Measurements from ENCODE around the gene TMEM17. TPM values are rescaled to one million over a fixed set of nuclear protein-coding genes. Genes with fewer than 3 reads are reported as not detected.

TMEM17 gene
- total and polyA plus RNA-seq, 9 of the 15 experiments (the other 6 are each of a cell fraction or from before 2014, with no cell fraction given), result 0.58 to 2.2 (median 1.2) TPM

- Histone ChIP-seq H3K4me2 (ENCODE audit: insufficient read depth, low read length) (no peak overlapping the region), H3K4me3 (no peak overlapping the region), H4K20me1 (replicated peaks; ENCODE audit: control insufficient read depth, insufficient read depth, low read length) (no peaks in the 10 kb centered on the region), H3K27me3 (ENCODE audit: control insufficient read depth in 2 of 2, insufficient read depth in 2 of 2, low read length in 2 of 2) (peaks cover 0 to 2% of the 10 kb centered on the region in 2 experiments; a peak in 1 of 5 replicates), H3K27ac (ENCODE audit: extremely low read depth, low read depth, low read length) (no peak overlapping the region), H3K9me1 (ENCODE audit: control insufficient read depth, insufficient read depth, low read length) (no peaks in the 10 kb centered on the region), H3K79me2 (ENCODE audit: control insufficient read depth, insufficient read depth, low read length) (no peaks in the 10 kb centered on the region), H3K4me1 (replicated peaks in 1 of 2; ENCODE audit: control insufficient read depth in 2 of 2, insufficient read depth in 2 of 2, low read length in 2 of 2) (no peaks in the 10 kb centered on the region), H2AFZ (ENCODE audit: low read depth, low read length) (no peak overlapping the region), H3K36me3 (ENCODE audit: control insufficient read depth, insufficient read depth, low read length) (no peaks in the 10 kb centered on the region), H3K9ac (ENCODE audit: insufficient read depth in 1 of 2, low read depth in 2 of 2, low read length in 2 of 2) (no peak overlapping the region), H3K9me3 (replicated peaks; ENCODE audit: control insufficient read depth, insufficient read depth, low read depth, low read length) (no peaks in the 10 kb centered on the region)
- no peak for DNase-seq (ENCODE audit: extremely low read depth in 1 of 4, low spot score in 3 of 4)
- FAIRE-seq, result no peak
- ATAC-seq, result no peak
- CTCF ChIA-PET (ENCODE audit: low intra/inter-chr PET ratio), result no interaction called here
- POLR2A ChIA-PET, result interaction anchor here (0.6 to 1.1 kb wide), 2 partner anchors 9 kb away, joined by 3 read pairs; no protein-coding TSS in a partner anchor
- no TSS peak for BruUV-seq (replicated peaks)
- intact Hi-C loops (cut with micrococcal nuclease) (no loop called here), in situ Hi-C loops (cut with MboI) (no loop called here)
- WGBS (ENCODE audit: insufficient coverage, low coverage, missing lambda C conversion rate), result 41% methylated on average over 4 of the region's 4 CpGs
- TF ChIP-seq BACH1 (tag; IDR thresholded peaks at IDR 0.05), result peak; percentile 39; the same call in 1 of the 2 replicates
- TF ChIP-seq C11orf30 (IDR thresholded peaks at IDR 0.05; ENCODE audit: low read depth), result peak; percentile 49; the same call in 1 of the 2 replicates
- no peak for TF ChIP-seq NR4A1 (CRISPR knock-in tag; IDR thresholded peaks at IDR 0.05)
- TF ChIP-seq NR4A1 (tag; IDR thresholded peaks at IDR 0.05), result peak; percentile 87
- TF ChIP-seq GTF2A2 (tag; IDR thresholded peaks at IDR 0.05), result 0 out of 2 replicates have a peak, but pooled peaks have one; percentile 52
- no peak for TF ChIP-seq HMGXB4 (CRISPR knock-in tag; IDR thresholded peaks at IDR 0.05)
- TF ChIP-seq MAFG (tag; conservative IDR thresholded peaks at IDR 0.05), result peak; percentile 46; the same call in 1 of the 2 replicates
- peak; percentile 62; the same call in 1 of the 2 replicates for TF ChIP-seq ZNF175 (CRISPR knock-in tag; IDR thresholded peaks at IDR 0.05; ENCODE audit: low read depth)
- TF ChIP-seq ZNF740 (CRISPR knock-in tag; IDR thresholded peaks at IDR 0.05), result no peak
- TF ChIP-seq ZNF740 (tag; IDR thresholded peaks at IDR 0.05), result peak in 1 of 2 experiments; percentile 64; a peak in 1 of 4 replicates
- TF ChIP-seq TCF7L2 (IDR thresholded peaks at IDR 0.05; ENCODE audit: low read depth, low read length), result no peak
- no peak for TF ChIP-seq ZNF354B (CRISPR knock-in tag; IDR thresholded peaks at IDR 0.05)
- 0 out of 2 replicates have a peak, but pooled peaks have one; percentile 50 for TF ChIP-seq DDX20 (tag; IDR thresholded peaks at IDR 0.05; ENCODE audit: low read depth)
- peak; percentile 57; the same call in 1 of the 2 replicates for TF ChIP-seq CREB3 (tag; conservative IDR thresholded peaks at IDR 0.05; ENCODE audit: low read depth)
- peak; percentile 82 for TF ChIP-seq ZNF316 (IDR thresholded peaks at IDR 0.05)
- no peak for TF ChIP-seq CBX1 (IDR thresholded peaks at IDR 0.05; ENCODE audit: low read depth)
- no peak for TF ChIP-seq CREBBP (IDR thresholded peaks at IDR 0.05; ENCODE audit: low read depth, low read length)
Observed at GRCh38 chr2:62465039-62465740, 40.8 kb downstream of the TMEM17 start.
